EH (cell line): ENCODE measurements around the gene PTTG1.
"Not testable (repeated sequence)": the region's sequence is repeated elsewhere in the genome, so short reads cannot be mapped to it uniquely, and the experiment has no call there.

ENCODE experiments used
- DNase-seq: peaks from one replicate; pipeline ENCODE4 v3.0.0-alpha.2; 2015; ENCODE audit warnings: low read depth

Gene PTTG1

DNA sequence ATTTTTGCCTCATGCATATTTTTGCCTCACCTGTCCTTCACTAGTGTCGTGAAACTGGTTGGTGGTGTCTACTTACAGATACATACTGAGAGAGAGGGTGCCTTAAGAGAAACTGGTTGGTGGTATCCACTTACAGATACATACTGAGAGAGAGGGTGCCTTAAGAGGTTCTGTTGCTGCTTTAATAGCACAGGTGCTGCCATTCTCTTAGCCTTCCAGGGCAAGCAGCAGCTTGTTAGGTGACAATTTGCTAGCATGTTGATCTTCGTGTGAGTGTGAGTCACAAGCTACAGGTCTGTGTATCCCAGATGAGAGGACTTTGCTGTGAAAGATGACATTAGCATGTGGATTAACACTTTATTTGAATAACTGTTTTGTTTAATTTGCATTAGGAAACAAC is 1.4 kb downstream of the PTTG1 start:
- DNase-seq = no peak

GRCh38 chr5:160427607-160428006 is 6.0 kb downstream of the PTTG1 start:
- no peak for DNase-seq

DNA sequence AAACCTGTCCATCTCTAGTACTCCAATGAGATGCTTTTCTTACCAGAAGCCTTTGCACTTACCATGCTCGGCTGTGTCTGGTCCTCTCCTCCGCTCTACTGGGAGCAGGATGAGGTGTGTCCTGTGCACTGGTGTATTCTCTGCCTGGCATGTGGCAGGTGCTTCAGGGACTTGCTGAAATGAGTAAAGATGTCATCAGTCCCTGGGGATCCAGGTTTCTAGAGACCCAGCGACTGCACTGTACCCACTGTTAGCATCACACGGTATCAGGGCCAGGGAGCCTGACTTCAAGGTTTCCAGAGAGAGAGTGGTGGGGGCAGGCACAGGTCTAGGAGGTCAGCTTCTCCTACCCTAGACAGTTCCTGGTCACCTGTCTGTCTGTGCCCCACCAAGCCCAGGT is 10.5 kb downstream of the PTTG1 start:
- DNase-seq = no peak

GRCh38 chr5:160432787-160433186 is 11.1 kb downstream of the PTTG1 start:
- no peak for DNase-seq

DNA sequence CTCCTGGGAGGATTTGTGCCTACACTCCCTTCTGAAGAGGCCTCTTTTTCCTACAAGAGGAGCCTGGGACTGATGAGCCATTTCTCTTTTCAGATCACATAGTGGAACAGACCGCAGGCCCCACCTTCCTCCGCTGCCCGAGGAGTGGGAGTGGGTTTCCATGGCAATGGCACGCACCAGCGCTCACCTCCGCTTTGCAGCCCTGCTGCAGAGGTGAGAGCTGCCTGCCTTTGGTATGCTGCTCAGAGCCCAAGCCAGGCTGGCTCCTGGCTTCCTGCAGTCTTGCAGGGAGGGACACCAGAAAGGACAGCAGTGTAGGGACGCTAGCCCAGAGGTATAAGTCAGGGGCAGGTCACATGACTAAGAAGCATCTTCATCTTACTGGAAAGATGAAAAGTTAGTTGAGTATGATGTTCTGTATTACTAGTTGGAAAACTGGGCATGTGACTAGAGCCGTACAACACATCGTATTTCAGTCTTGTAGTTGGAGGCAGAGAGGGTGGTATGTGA is 12.4 kb downstream of the PTTG1 start:
- no peak for DNase-seq

GRCh38 chr5:160435532-160435931 is 13.9 kb downstream of the PTTG1 start:
- DNase-seq = no peak

- DNase-seq = no peak
These were observed 14.4 kb downstream of the PTTG1 start for GRCh38 chr5:160436017-160436416.

DNA sequence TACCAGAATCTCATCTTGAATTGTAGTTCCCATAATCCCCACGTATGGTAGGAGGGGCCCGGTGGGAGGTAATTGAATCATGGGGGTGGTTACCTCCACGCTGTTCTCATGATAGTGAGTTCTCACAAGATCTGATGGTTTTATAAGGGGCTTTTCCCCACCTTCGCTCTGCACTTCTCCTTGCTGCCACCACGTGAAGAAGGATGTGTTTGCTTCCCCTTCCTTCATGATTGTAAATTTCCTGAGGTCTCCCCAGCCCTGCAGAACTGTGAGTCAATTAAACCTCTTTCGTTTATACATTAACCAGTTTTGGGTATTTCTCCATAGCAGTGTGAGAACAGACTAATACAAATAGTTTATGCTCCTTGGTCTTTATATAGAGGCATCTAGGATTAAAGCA is 15.0 kb downstream of the PTTG1 start:
- not testable (repeated sequence) for DNase-seq

DNA sequence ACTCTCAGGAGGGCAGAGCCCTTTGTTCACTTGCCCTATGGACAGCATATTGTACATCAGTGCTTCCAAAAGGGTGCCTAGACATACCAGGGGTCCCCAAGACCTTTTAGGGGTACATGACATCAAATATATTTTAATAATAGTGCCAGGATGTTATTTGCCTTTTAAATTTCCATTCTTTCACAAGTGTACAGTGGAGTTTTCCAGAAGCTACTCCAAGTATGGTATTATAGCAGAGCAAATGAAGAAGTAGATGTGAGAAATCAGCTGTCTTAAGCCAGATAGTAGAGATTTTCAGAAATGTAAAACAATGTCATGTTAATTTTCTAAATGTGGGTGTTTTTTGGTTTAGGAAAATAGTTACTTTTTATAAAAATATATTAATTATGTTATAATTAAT is 15.6 kb downstream of the PTTG1 start:
- DNase-seq = no peak

DNA sequence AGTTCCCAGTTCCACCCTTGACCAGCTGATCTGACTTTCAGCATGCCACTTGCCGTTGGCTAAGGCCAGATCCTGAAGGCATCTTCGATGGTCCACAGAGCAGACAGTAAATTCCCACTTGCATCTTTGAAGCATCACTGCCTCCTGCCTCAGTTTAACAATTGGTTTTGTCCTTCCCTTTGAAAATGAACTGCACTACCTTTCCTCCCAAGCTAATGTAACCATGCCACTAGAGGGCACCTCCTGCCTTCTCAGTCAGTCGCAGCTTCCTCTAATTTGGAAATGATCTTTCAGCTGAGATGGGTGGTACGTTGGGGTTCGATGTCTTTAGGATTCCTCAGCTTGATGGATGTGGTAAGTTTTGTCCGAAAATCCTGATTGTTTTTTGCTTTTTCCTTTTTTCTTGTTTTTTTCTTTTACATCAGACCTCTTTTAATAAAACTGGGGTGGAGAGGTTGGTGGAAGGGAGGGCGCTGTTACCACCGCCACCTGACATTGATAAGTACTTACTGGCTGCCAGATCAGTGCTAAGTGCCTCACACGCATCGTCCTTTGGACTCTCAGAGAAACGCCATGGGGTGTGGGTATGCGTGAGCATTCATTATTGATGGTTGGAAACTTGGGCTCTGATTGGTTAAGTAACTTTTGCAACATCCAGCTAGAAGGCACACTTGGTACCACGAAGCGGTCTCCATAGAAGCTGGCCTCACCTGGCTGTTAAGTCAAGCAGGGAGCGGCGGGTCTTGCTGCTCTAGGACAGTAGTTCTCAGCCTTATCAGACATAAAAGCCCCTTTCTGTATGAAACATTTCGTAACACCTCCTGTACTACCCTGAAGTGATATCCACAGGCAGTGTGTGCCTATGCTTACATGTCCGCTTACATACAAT is 16.9 kb downstream of the PTTG1 start:
- DNase-seq = peak; percentile 62

DNA sequence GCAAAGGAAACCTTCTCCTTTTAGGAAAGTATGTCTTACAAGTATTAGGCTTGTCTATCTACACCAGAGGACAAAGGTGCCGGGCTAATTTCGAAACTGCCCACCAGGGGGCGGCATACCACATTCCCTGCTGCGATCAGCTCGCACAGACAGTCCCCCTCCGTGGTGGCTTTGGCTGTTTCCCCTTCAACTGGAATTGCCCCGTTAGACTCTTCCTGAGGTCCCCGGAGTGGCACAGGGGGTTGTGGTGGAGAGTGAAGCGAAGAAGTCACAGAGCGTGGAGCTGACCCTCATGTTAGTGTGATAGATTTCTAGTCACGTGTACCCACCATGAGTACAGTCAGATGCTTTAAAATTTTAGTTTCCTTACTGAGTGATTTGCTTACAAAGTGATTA is 17.5 kb downstream of the PTTG1 start:
- peak; percentile 77 for DNase-seq

GRCh38 chr5:160441311-160441781 is 19.7 kb downstream of the PTTG1 start:
- no peak for DNase-seq

DNA sequence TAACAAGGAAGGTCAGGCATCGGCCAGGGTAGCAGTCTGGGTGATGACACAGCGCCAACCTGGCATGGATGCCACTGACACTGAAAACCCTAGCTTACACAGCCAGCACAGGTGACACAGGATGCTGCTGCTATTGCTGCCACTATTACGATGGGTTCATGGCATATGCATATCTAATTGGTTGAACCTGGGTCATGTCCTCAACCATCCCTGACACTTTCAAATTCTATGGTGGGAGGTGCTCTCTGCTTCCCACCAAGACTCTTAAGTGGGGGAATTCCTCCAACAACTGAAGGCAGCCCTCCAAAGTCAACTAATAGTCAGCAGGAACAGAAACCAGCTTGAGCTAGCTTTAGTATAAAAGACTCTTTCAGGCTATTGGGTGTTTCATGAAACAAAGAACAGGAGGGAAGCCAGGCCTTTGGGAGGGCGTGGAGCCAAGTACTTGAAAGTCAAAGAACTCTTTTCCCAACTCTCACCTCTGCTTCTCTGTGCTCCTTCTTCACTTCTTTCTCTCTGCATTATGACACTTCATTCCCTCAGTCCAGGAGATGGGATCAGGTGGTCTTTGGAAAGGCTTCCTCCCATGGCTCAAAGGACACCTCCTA is 21.3 kb downstream of the PTTG1 start:
- no peak for DNase-seq

GRCh38 chr5:160444407-160444806 is 22.8 kb downstream of the PTTG1 start:
- no peak for DNase-seq

DNA sequence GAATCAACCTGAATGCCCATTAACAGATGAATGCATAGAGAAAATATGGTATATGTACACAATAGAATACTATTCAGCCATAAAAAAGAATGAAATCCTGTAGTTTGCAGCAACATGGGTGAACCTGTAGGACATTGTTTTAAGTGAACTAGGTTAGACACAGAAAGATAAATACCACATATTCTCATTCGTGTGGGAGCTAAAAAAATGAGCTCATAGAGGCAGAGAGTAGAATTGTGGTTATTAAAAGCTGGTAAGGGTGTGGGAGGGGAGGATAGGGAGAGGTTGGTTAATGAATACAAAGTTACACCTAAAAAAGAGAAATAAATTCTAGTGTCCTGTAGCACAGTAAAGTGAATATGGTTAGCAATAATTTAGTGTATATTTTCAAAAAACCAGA is 23.5 kb downstream of the PTTG1 start:
- no peak for DNase-seq

- DNase-seq = no peak
These were observed 24.1 kb downstream of the PTTG1 start for GRCh38 chr5:160445751-160446150.

DNA sequence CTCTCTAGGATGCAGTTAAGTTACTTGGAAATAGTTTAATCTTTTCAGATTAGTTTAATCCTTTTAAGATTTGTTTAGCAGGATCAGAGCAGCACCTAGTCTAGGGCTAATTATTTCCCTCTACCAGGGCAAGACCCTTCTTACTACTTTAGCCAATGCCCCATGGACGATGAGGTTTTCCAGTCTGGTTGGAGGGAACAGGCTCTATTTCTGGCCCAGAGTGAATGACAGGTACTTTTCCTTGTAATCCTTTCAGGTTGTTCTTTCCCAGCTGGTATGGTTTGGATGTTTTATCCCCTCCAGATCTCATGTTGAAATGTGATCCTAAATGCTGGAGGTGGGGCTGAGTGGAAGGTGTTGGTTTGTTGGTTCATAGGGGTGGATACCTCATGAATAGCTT is 27.2 kb downstream of the PTTG1 start:
- DNase-seq = no peak

DNA sequence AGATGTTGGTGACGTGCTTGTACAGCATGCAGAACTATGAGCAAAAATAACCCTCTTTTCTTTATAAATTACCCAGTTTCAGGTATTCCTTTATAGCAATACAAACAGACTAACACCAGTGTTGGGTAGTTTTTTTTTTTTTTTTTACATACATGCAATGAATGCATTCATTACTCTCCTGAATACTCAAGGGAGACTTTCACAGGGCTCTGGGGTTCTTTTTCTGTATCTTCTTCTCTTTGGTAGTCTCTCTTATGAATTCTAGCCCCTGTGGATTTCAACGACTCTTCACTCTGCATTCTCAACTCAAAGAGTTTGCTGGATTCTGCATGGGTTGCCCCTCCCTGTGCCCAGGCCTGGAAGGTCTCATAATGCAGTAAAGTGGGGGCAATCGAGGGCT is 27.8 kb downstream of the PTTG1 start:
- DNase-seq = no peak

GRCh38 chr5:160450164-160450932 is 28.7 kb downstream of the PTTG1 start:
- no peak for DNase-seq

GRCh38 chr5:160451281-160451680 is 29.6 kb downstream of the PTTG1 start:
- no peak for DNase-seq

GRCh38 chr5:160452036-160452435 is 30.4 kb downstream of the PTTG1 start:
- DNase-seq = no peak

DNA sequence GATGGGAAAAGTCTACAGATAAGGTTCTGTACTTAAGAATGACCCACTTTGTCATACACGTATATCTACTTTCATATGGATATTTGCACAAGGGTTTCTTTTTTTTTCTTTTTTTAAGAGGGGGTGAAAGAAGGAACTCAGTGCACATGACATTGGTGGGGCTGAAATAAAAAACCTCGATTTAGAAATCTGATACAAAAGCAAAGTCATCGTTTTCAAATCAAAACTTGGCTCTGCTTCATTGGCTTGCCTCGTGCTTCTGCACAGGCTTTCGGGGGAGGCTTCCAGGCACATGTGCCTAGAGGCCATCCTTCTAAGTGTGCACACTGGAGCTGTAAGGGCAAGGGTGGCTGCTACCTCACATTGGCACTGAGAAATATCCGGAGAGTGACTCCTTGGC is 31.1 kb downstream of the PTTG1 start:
- no peak for DNase-seq

DNA sequence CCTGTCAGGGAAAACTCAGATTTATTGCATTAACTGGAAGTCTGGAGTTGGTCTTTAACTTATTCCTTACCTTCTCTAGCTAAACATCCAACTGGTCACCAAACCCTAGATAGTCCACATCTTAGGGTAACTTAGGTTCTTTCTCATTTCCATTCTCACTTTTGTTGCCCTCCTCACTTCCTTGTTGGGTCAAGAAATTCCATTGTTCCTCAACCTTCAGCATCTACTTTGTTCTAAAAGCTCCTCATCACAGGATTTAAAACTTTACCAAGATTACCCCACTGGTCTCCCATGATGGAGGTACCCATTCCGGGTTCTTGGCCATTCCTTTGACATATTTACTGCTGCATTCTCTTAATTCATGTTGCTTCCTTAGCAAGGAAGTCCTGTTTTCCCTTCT is 32.1 kb downstream of the PTTG1 start:
- DNase-seq = no peak
